HG03565 (cell line): ENCODE data around the gene IL17RE.
A peak's percentile ranks its signal among the peaks of the same experiment; 100 is the strongest.

Experiments
- ATAC-seq: cut with Tn5 transposase; IDR thresholded peaks from one replicate; pipeline ENCODE4 v1.9.1; 2021; ENCODE audit warnings: mild to moderate bottlenecking, moderate library complexity; ENCODE audit not compliant: unreplicated experiment

The IL17RE gene

GRCh38 chr3:9951598-9951961 lies 48.9 kb downstream of the IL17RE start:
- no peak for ATAC-seq

- peak; percentile 62 for ATAC-seq
Measured at GRCh38 chr3:9951962-9952805, 49.5 kb downstream of the IL17RE start, which contains the start of gene PRRT3. Gene PRRT3 (minus strand): TSS chr3:9952408. CDS start chr3:9950115, 2,293 bp downstream.

GRCh38 chr3:9955067-9955502 lies 52.4 kb downstream of the IL17RE start:
- ATAC-seq = no peak

- ATAC-seq = no peak
Measured at GRCh38 chr3:9955611-9956352, 53.1 kb downstream of the IL17RE start.

- ATAC-seq = no peak
Measured at GRCh38 chr3:9957214-9957613, 54.6 kb downstream of the IL17RE start.

- ATAC-seq = no peak
Measured at GRCh38 chr3:9965200-9965875, 62.7 kb downstream of the IL17RE start.
